MM.1S (cell line): ENCODE results near the gene OR4P4.

ENCODE experiments used
- DNase-seq: peaks from one replicate; pipeline ENCODE4 v3.0.0-alpha.2; 2015
- H2AFZ ChIP-seq: fragments of 300-600 bp; sonication (generic); 2 replicates; pipeline ENCODE4 v1.6.0; 2016; ENCODE audit warnings: antibody characterized with exemption, low read length
- H3F3A ChIP-seq: fragments of 300-600 bp; sonication (generic); 2 replicates; pipeline ENCODE4 v1.6.1; 2016; ENCODE audit warnings: mild to moderate bottlenecking, antibody characterized with exemption, low read length, moderate library complexity, mixed read lengths; ENCODE audit not compliant: insufficient read depth
- H3K27ac ChIP-seq: fragments of 300-600 bp; sonication (generic); 2 replicates; pipeline ENCODE4 v1.5.1; 2016; ENCODE audit warnings: mild to moderate bottlenecking, low read length
- H3K27me3 ChIP-seq: fragments of 300-600 bp; sonication (generic); replicated peaks from 2 replicates; pipeline ENCODE4 v1.6.0; 2016; ENCODE audit warnings: low read length; ENCODE audit not compliant: insufficient read depth
- H3K36me3 ChIP-seq: fragments of 300-600 bp; sonication (generic); replicated peaks from 2 replicates; pipeline ENCODE4 v1.6.1; 2016; ENCODE audit warnings: mild to moderate bottlenecking, low read length, mixed read lengths; ENCODE audit not compliant: insufficient read depth
- H3K4me1 ChIP-seq: fragments of 300-600 bp; sonication (generic); 2 replicates; pipeline ENCODE4 v1.6.1; 2016; ENCODE audit warnings: low read length, mixed read lengths
- H3K4me2 ChIP-seq: fragments of 300-600 bp; sonication (generic); 2 replicates; pipeline ENCODE4 v1.6.0; 2016; ENCODE audit warnings: low read depth, low read length
- H3K4me3 ChIP-seq: fragments of 300-600 bp; sonication (generic); 2 replicates; pipeline ENCODE4 v1.5.1; 2016; ENCODE audit warnings: low read length, mixed read lengths
- H3K79me2 ChIP-seq: fragments of 300-600 bp; sonication (generic); 2 replicates; pipeline ENCODE4 v1.6.1; 2016; ENCODE audit warnings: mixed run types, low read length, mixed read lengths
- H3K9ac ChIP-seq: fragments of 300-600 bp; sonication (generic); 2 replicates; pipeline ENCODE4 v1.6.1; 2016; ENCODE audit warnings: low read length, mixed read lengths
- H3K9me2 ChIP-seq: fragments of 300-600 bp; sonication (generic); replicated peaks from 2 replicates; pipeline ENCODE4 v1.6.1; 2016; ENCODE audit warnings: mild to moderate bottlenecking, low read length, mixed read lengths; ENCODE audit not compliant: insufficient read depth
- H3K9me3 ChIP-seq: fragments of 300-600 bp; sonication (generic); replicated peaks from 2 replicates; pipeline ENCODE4 v1.6.1; 2016; ENCODE audit warnings: mild to moderate bottlenecking, low read length, mixed read lengths; ENCODE audit not compliant: insufficient read depth
- H4K20me1 ChIP-seq: fragments of 300-600 bp; sonication (generic); 2 replicates; pipeline ENCODE4 v1.6.1; 2016; ENCODE audit warnings: mild to moderate bottlenecking, low read length, moderate library complexity, mixed read lengths; ENCODE audit not compliant: insufficient read depth
- CTCF ChIP-seq: fragments of 300-600 bp; sonication (generic); IDR thresholded peaks from 2 replicates; pipeline ENCODE4 v1.5.1; 2016; ENCODE audit warnings: antibody characterized with exemption, low read length, mixed read lengths
- EZH2 ChIP-seq: fragments of 300-600 bp; sonication (generic); optimal IDR thresholded peaks from 2 replicates; pipeline ENCODE3; 2017; ENCODE audit warnings: low read depth, mild to moderate bottlenecking, antibody characterized with exemption, low read length, mixed read lengths
- EZH2phosphoT487 ChIP-seq: fragments of 300-600 bp; sonication (generic); IDR thresholded peaks from 2 replicates; pipeline ENCODE4 v1.6.1; 2018; ENCODE audit warnings: antibody characterized with exemption, low read length

The OR4P4 gene

DNA sequence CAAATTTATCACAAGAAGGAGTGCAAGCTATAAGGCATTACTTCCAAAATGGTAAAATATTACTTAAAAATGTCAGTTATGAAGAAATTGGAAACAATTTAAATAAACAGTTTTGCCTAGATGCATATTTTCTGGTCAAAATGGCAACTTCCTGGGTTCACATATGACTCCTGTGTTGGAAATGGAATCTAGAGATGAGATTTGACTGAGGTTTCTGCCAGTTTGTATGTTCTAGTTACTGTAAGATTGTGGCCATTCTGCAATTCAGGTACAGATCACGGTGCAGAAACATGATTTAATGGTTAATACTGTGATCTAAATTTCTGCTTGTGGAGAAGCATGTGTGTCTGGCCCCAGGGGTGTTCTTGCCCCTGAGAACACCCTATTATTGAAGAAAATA lies 23.7 kb downstream of the OR4P4 start:
- Histone ChIP-seq H3K4me3 (peak overlapping the region; percentile 7; the same call in 1 of the 2 replicates), H3F3A (peaks cover 13% of the 10 kb centered on the region), H4K20me1 (no peaks in the 10 kb centered on the region), H3K4me2 (peak overlapping the region; percentile 87), H3K9ac (peak overlapping the region; percentile 30; the same call in 1 of the 2 replicates), H3K4me1 (peaks cover 16% of the 10 kb centered on the region), H3K27me3 (no peaks in the 10 kb centered on the region), H3K9me2 (no peaks in the 10 kb centered on the region), H3K36me3 (no peaks in the 10 kb centered on the region), H3K27ac (peak overlapping the region; percentile 86), H3K79me2 (no peaks in the 10 kb centered on the region), H3K9me3 (no peaks in the 10 kb centered on the region), H2AFZ (peak overlapping the region; percentile 5)
- no peak for DNase-seq
- TF ChIP-seq CTCF, result no peak
- TF ChIP-seq EZH2, result no peak
- TF ChIP-seq EZH2phosphoT487, result no peak

GRCh38 chr11:55661901-55662300 lies 27.0 kb downstream of the OR4P4 start, which contains the start of gene OR4C6:
Gene OR4C6 (plus strand): TSS chr11:55662201. CDS start chr11:55665167, 2,966 bp downstream.
- H3K27me3 ChIP-seq, result no peaks in the 10 kb centered on the region
- no peaks in the 10 kb centered on the region for H3K79me2 ChIP-seq
- no peak within 1 kb of the TSS for H2AFZ ChIP-seq
- H3K4me3 ChIP-seq, result no peak within 1 kb of the TSS
- H3K4me1 ChIP-seq, result peaks cover 16% of the 10 kb centered on the region
- no peaks in the 10 kb centered on the region for H4K20me1 ChIP-seq
- TF ChIP-seq EZH2phosphoT487, result no peak
- TF ChIP-seq EZH2, result no peak
- no peak for TF ChIP-seq CTCF
- no peaks in the 10 kb centered on the region for H3K36me3 ChIP-seq
- H3F3A ChIP-seq, result peaks cover 13% of the 10 kb centered on the region
- H3K27ac ChIP-seq, result no peak within 1 kb of the TSS
- no peak for DNase-seq
- no peak within 1 kb of the TSS for H3K9ac ChIP-seq
- no peaks in the 10 kb centered on the region for H3K9me2 ChIP-seq
- H3K9me3 ChIP-seq, result no peaks in the 10 kb centered on the region
- H3K4me2 ChIP-seq, result no peak within 1 kb of the TSS

GRCh38 chr11:55669376-55669775 lies 34.5 kb downstream of the OR4P4 start:
- no peak overlapping the region for H3K4me3 ChIP-seq
- no peaks in the 10 kb centered on the region for H3K27me3 ChIP-seq
- no peak overlapping the region for H3K4me2 ChIP-seq
- H3F3A ChIP-seq, result no peaks in the 10 kb centered on the region
- no peaks in the 10 kb centered on the region for H4K20me1 ChIP-seq
- peaks cover 7% of the 10 kb centered on the region; the same call in 1 of the 2 replicates for H3K4me1 ChIP-seq
- DNase-seq, result no peak
- no peaks in the 10 kb centered on the region for H3K36me3 ChIP-seq
- H3K9me3 ChIP-seq, result no peaks in the 10 kb centered on the region
- H3K9me2 ChIP-seq, result no peaks in the 10 kb centered on the region
- no peak overlapping the region for H2AFZ ChIP-seq
- TF ChIP-seq CTCF, result no peak
- TF ChIP-seq EZH2, result no peak
- TF ChIP-seq EZH2phosphoT487, result no peak
- no peaks in the 10 kb centered on the region for H3K79me2 ChIP-seq
- no peak overlapping the region for H3K9ac ChIP-seq
- H3K27ac ChIP-seq, result no peak overlapping the region
